ENCODE measurements around the gene EIF5A. TPM values are rescaled to one million over a fixed set of nuclear protein-coding genes. Genes with fewer than 3 reads are reported as not detected.

Gene EIF5A
- 1,140 and 1,147 TPM in 2 replicates for total RNA-seq (2014; rRNA removed; shearing (Covaris generic))

GRCh38 chr17:7306911-7307685 lies at the start of gene EIF5A:
EIF5A (plus strand) TSS chr17:7307628; CDS start chr17:7309636, 2,008 bp downstream.
- in situ Hi-C loops (cut with HindIII; ENCODE audit: low sequenced_read_pairs): no loop called here
- peak; percentile 100 for DNase-seq (ENCODE audit: low spot score)

DNA sequence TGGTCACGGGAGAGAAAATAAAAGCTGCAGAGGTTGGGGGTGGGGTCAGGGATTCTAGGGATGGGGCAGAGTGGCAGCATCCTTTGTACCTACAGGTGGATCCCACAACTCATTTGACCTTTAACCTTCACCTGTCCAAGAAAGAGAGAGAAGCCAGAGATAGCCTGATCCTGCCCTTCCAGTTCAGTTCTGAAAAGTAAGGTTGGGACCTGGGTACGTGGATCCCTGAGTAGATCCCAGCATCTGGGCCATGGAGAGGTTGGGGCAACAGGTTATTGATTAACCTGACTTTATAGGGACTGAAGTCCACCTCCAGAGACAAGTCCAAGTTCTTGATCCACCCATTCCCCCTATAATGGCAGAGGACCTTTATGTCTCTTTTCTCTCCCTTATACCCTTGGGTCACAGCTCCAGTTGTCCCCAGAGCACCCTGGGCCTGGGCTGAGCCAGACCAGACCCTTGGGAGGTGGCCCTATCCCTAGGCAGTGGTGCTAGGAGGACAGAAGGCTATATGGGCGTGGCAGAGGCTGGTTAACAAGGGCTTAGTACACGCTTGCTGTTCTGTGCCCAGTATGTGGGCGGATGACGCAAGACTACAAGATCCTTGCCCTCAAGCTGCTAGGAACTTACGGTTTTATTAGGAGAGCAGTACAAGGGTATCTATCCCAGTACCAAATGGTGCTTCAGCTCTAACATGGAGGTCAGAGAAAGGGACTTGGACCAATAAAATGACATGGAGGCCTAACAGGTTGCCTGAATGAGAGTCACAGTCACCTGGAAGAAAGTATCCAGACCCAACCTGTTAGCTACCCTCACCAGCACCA lies 48.5 kb upstream of the EIF5A start:
- in situ Hi-C loops (cut with HindIII; ENCODE audit: low sequenced_read_pairs): no loop called here
- no peak for DNase-seq (ENCODE audit: low spot score)

GRCh38 chr17:7259555-7259889 lies 47.9 kb upstream of the EIF5A start:
- in situ Hi-C loops (cut with HindIII; ENCODE audit: low sequenced_read_pairs): no loop called here
- DNase-seq (ENCODE audit: low spot score): no peak

GRCh38 chr17:7260151-7260550 lies 47.3 kb upstream of the EIF5A start:
- in situ Hi-C loops (cut with HindIII; ENCODE audit: low sequenced_read_pairs): no loop called here
- DNase-seq (ENCODE audit: low spot score): no peak

- no peak for DNase-seq (ENCODE audit: low spot score)
- in situ Hi-C loops (cut with HindIII; ENCODE audit: low sequenced_read_pairs): no loop called here
These were observed 46.6 kb upstream of the EIF5A start for GRCh38 chr17:7260651-7261378.

GRCh38 chr17:7261379-7262191 lies 45.8 kb upstream of the EIF5A start:
- in situ Hi-C loops (cut with HindIII; ENCODE audit: low sequenced_read_pairs): no loop called here
- no peak for DNase-seq (ENCODE audit: low spot score)

DNA sequence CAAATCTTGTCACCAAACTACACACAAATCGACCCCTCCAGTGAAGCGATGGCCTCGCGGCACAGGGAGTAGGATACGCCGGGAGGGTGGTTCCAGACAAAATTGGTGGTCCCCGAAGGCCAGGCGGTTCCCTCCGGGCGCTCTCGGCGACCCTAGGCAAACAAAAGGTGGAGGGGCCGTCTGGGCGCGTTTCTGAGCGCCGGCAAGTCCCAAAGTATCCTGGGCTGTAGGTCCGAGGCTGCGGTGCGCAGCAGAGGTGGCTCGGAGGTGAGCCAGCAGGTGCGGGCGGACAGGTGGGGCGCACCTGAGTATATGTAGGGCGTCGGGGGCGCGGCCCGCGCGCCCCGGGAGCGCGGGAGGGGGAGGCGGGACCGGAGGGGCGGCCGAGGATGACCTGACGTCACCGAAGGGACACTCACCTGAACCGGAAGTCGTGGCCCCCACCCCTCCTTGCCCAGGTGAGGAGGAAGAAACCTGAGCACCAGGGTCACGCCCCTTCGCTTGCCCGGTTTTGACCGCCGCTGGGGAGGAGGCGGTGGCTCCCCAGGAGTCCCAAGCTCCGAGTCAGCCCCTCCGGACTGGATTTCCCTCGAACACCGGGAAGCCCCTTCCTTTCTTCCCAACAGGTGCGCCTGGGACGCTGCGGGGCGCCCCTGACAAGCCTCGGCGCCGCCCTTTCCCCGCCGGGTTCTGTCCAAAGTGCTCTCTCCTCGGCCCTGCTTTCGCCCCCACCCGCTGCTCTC lies 45.1 kb upstream of the EIF5A start, which contains the start of gene CLDN7:
Gene CLDN7 (minus strand): TSS at position 287 of the 743 bp plus-strand sequence. CDS start 435 bp downstream, outside the sequence.
- no peak for DNase-seq (ENCODE audit: low spot score)
- in situ Hi-C loops (cut with HindIII; ENCODE audit: low sequenced_read_pairs): no loop called here

GRCh38 chr17:7262935-7263800 lies 44.3 kb upstream of the EIF5A start:
- no peak for DNase-seq (ENCODE audit: low spot score)

DNA sequence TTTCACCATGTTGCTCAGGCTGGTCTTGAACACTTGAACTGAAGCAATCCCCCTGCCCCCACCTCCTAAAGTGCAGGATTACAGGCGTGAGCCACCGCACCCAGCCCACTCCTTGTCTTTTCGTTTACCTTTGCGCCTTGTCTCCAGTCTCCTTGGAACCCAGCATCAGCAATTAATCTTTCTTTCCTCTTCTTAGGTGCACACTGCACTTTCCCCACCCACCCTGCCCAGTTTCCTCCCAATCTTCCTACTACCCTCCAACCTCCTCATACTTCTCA lies 43.7 kb upstream of the EIF5A start:
- in situ Hi-C loops (cut with HindIII; ENCODE audit: low sequenced_read_pairs): no loop called here
- DNase-seq (ENCODE audit: low spot score): no peak

More at GRCh38 chr17:7262935-7263800, 44.3 kb upstream of the EIF5A start:
- in situ Hi-C loops (cut with HindIII; ENCODE audit: low sequenced_read_pairs): no loop called here

GRCh38 chr17:7266784-7267183 lies 40.6 kb upstream of the EIF5A start:
- in situ Hi-C loops (cut with HindIII; ENCODE audit: low sequenced_read_pairs): no loop called here
- DNase-seq (ENCODE audit: low spot score): no peak

GRCh38 chr17:7279448-7279847 lies 28.0 kb upstream of the EIF5A start:
- in situ Hi-C loops (cut with HindIII; ENCODE audit: low sequenced_read_pairs): no loop called here
- DNase-seq (ENCODE audit: low spot score): no peak

DNA sequence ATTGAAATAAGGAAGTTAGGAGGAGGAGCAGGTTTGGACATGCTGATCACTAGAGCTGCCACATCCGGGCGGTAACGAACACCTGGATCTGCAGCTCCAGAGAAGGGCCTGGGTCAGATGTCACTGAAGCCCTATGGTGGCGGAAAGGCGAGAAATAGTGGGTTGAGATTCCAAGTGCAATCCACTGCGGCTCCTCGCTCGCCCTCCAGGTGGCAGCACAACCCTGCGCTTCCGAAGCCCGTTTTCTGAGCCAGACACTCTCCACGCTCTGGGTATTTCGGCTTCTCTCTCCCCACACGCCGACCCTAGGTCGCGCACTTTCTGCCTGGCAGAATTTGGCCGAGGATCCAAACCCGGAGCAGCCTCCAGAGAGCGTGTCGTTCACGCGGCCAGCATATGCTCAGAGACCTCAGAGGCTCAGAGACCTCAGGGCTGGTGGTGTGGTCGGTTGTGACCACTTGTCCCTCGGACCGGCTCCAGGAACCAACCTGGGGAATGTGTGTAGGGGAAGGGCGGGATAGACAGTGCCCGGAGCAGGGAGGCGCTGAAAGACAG lies 26.8 kb upstream of the EIF5A start:
- peak; percentile 85 for DNase-seq (ENCODE audit: low spot score)
- in situ Hi-C loops (cut with HindIII; ENCODE audit: low sequenced_read_pairs): no loop called here

DNA sequence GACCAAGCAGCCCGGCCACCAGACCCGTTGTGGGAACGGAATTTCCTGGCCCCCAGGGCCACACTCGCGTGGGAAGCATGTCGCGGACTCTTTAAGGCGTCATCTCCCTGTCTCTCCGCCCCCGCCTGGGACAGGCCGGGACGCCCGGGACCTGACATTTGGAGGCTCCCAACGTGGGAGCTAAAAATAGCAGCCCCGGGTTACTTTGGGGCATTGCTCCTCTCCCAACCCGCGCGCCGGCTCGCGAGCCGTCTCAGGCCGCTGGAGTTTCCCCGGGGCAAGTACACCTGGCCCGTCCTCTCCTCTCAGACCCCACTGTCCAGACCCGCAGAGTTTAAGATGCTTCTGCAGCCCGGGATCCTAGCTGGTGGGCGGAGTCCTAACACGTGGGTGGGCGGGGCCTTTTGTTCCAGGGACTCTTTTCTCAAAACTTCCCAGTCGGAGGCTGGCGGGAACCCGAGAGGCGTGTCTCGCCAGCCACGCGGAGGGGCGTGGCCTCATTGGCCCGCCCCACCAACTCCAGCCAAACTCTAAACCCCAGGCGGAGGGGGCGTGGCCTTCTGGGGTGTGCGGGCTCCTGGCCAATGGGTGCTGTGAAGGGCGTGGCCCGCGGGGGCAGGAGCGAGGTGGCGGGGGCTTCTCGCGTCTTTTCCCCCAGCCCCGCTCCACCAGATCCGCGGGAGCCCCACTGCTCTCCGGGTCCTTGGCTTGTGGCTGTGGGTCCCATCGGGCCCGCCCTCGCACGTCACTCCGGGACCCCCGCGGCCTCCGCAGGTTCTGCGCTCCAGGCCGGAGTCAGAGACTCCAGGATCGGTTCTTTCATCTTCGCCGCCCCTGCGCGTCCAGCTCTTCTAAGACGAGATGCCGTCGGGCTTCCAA lies 26.1 kb upstream of the EIF5A start, which contains the start of gene SLC2A4:
Gene SLC2A4 (plus strand): TSS at position 645 of the 879 bp plus-strand sequence. CDS start 217 bp downstream, at position 862.
- in situ Hi-C loops (cut with HindIII; ENCODE audit: low sequenced_read_pairs): no loop called here
- DNase-seq (ENCODE audit: low spot score): peak; percentile 74

GRCh38 chr17:7281953-7282751 lies 25.3 kb upstream of the EIF5A start:
- DNase-seq (ENCODE audit: low spot score): no peak
- in situ Hi-C loops (cut with HindIII; ENCODE audit: low sequenced_read_pairs): no loop called here

DNA sequence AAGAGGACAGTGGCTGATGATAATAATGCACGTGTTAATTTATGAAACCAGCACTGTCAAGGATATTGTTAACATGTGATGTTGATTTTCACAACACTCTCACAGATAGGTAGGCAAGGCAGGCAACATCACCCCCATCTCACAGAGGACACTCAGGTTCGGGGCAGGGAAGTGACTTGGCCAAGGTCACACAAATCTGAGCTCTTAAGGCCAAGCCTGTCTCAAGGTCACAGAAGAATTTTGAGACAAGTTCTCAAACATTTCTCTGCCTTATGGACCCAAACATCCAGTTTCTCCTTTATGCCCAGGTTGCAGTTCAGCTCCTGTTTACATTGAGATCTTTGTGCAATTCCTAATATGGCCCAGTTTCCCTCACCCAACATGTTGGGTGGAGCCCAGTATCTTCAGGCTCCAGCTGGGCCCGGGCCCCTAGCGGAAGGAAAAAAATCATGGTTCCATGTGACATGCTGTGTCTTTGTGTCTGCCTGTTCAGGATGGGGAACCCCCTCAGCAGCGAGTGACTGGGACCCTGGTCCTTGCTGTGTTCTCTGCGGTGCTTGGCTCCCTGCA lies 24.6 kb upstream of the EIF5A start:
- no peak for DNase-seq (ENCODE audit: low spot score)
- in situ Hi-C loops (cut with HindIII; ENCODE audit: low sequenced_read_pairs): no loop called here
